ENCODE results near the gene DHX40.

DNA sequence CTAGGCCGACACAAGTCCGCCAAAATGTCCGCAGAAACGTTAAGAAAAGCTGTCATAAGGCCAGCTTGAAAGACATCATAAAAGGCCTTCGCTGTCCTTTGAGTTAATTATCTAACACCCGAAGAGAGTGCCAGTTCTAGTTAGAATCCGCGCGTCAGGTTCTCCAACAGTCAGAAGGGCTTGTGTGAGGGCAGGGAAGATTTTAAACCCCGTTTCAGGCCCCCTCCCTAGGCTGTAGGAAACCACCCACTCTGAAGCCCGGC, 53.6 kb downstream of the DHX40 start:
- TF ChIP-seq ZNF274 (IDR thresholded peaks at IDR 0.05; ENCODE audit: low read depth, low read length) (no peak), SUZ12 (IDR thresholded peaks at IDR 0.05; ENCODE audit: extremely low read depth, insufficient read depth, insufficient read length) (no peak), YY1 (IDR thresholded peaks at IDR 0.05; ENCODE audit: insufficient read depth, insufficient read length) (no peak)
